Activated CD4-positive, alpha-beta T cell treated with anti-CD3 and anti-CD28 coated beads, Interleukin-2, amount 50 U/mL, for 48 hours (primary cell): ENCODE results near the gene RSBN1L.
A peak's percentile ranks its signal among the peaks of the same experiment; 100 is the strongest.
"Not testable (repeated sequence)": the region's sequence is repeated elsewhere in the genome, so short reads cannot be mapped to it uniquely, and the experiment has no call there.

Source experiments
- DNase-seq, 2 experiments: peaks; one replicate each; pipeline ENCODE4 v3.0.0-alpha.2; 2020

The RSBN1L gene

DNA sequence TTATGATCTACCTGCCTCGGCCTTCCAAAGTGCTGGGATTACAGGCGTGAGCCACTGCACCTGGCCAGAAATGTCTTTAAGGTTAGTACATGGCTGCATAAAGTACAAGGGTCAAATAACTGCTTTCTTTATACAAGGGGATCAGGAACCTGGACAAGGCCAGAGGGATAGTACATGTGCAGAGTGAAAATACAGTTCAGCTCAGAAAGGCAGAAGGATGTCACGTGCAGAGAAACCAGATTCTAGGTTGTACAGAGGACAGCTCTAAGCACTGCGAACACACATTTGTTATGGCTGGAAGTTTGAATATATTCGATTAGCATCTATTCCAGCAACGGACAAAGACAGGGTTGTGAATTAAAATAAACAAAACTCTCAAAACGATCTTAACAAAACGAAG lies 6.0 kb upstream of the RSBN1L start:
- no peak for DNase-seq

DNA sequence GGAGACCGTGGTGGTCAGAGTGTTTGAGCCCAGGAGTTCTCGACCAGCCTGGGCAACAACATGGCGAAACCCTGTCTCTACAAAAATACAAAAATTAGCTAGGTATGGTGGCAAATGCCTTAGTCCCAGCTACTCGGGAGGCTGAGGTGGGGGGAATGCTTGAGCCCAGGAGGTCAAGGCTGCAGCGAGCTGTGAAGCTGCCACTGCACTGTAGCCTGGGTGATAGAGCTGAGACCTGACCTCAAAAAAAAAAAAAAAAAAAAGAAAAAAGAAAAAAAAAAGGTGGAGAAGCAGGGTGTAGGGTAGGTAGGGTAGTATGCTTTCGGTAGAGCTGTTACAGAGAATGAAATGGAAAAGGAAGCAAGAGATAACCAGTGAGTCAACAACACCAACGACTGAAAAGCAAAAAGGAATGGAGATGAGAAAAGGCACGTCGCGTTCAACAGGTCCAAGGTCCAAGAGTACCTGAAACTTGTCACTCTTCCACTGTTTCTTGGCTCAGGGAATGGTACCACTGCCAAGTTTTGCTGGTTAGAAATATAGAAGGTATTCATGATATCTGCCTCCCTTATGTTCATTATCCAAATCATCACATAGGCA lies 4.3 kb upstream of the RSBN1L start:
- no peak for DNase-seq

DNA sequence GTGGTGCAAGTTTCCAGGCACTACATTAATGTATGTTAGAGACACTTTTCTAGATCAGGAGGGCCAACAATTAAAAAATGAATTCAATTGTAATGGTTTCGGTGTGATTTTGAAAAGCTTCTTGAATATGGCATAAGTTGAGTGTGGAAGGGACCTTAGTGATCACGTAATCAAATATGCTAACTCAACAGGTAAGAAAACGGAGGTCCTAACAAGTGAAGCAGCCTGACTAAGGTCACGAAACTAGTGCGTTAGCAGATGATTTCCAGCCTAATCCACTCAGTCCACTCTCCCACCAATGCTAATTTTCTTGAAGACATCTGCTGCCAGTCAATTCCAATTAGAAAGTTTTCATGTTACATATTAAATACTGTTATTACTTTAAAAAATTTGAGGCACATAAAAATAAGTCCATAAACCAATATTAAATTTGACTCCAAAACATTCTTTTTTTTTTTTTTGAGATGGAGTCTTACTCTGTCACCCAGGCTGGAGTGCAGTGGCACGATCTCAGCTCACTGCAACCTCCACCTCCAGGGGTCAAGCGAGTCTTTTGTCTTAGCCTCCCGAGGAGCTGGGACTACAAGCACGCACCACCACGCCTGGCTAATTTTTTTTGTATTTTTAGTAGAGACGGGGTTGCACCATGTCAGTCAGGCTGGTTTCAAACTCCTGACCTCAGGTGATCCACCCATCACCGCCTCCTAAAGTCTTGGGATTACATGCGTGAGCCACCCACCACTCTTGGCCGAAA lies 2.3 kb upstream of the RSBN1L start:
- DNase-seq, result no peak

DNA sequence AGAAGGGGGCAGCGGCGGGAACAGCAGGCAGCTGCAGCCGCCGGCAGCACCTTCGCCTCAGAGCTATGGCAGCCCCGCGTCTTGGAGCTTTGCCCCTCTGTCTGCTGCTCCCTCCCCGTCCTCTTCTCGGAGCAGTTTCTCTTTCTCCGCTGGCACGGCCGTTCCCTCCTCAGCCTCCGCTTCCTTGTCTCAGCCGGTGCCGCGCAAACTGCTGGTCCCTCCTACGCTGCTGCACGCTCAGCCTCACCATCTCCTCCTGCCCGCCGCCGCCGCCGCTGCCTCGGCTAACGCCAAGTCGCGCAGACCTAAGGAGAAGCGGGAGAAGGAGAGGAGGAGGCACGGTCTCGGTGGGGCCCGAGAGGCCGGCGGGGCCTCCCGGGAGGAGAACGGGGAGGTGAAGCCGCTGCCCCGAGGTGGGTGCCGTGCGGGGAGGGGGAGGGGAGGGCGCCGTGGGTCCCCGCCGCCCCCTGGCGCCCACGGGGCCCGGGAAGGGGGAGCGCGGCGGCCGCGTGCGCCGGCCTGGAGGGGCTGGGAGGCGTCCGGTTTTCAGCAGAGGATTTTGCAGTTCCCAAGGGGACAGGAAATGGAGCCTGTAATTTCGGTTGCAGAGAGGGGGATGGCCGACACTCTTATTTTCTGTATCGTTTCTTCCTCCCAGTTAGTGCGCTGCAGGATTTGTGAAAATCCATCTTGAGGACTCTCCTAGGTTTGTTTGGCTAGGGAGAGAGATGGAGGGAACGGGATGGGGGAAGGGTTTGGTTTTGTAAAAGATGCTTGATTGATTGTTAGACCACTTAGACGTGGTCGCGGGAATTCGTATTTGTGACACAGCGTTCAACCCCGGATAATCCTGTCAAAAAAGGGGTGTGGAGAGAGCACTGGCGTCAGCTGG lies 630 bp downstream of the RSBN1L start:
- peak; percentile 67 to 72 for DNase-seq

DNA sequence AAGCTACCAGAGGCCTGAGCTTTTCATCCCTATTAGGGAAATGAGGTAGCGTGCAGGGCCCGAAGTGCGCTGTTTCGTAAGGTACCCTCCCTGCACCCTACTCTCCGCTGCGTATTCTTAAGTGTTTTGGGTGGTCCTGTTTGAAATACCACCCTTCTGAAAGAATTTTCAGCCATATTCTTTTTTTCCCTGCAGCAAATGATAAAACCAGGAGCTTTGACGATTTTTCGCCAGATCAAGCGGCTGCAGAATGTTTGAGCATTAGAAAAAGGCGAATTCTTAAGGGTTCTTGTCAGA lies 1.2 kb downstream of the RSBN1L start:
- no peak for DNase-seq

DNA sequence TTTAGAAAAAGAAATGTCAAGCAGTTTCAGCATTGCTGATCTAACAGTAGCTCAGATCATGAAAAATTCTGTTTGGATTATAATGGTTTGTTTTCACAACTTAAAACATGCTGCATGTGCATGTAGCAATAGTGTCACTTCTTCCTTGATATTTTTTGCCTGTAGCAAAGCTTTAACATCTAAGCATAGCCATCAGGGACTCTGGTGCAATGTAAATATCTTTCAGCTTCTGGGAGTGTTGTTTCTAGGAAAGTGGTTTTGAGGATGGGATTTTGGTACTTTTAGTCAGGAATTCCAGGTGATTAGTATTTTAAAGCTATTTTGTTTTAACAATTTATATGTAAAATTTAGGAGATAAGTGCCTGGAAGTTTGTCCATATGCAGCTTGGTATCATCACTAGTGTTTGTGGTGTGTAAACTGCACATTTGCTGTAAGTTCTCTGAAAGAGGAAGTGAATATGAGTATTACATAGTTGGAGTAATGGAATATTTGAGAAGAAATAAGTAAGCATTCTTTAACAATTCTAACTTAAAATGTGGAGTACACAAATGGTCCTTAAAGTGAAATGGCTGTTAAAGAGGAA lies 1.9 kb downstream of the RSBN1L start:
- no peak for DNase-seq

DNA sequence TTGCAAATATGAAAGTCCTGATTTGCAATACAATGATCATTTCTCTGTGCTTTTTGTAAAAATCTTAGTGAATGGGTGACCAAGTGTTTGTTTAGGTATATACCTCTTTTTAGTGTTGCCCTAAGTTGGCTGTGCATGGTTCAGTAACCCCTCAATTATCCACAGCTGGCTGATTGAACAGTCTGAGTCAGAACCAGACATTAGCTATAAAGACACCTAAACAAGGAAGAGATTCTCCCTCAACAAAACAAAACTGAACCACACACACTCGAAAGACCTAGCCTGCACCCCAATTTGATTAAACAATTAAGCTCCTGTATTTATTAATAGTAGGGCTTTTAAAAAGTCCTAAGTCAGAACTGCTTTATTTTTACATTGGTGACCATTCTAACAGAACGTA lies 2.8 kb downstream of the RSBN1L start:
- DNase-seq, result no peak

DNA sequence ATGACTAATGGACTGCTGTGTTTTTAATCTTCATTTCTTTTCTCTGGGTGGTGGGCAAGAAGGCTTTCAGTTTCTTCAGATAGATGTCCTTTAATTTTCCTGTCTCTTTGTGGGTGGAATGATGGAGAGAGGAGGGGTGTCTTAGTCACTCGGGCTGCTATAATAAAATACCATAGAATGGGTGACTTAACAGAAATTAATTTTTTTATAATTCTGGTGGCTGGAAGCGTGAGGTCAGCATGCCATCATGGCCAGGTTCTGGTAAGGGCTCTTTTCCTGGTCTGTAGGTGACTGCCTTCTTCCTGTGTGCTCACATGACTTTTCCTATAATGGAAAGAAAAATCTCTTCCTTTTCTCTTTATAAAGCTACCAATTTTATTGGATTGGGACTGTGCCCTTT lies 6.3 kb downstream of the RSBN1L start:
- no peak for DNase-seq

DNA sequence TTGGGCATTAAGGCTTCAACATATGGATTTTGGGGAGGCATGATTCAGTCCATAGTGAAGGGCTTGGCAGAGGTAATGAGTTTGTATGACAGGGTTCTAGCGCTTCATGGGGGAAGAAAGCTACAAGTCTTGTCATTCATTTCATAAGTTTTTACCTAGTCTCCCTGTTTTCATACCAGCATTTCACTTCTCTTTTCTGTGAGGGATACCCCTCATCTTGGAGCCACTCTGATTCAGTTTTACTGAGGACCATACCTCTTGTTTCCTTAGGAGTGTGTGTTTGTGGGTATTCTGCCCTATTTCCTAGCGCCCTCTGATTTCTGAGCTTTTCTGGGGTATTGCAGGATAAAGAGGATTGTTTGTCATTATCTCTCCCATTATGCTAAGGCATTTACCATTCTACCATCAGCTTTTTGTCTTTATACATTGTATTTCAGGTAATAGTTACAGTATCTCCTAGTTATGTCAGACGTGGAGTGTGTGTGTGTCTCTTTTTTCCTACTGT lies 6.8 kb downstream of the RSBN1L start:
- no peak for DNase-seq

DNA sequence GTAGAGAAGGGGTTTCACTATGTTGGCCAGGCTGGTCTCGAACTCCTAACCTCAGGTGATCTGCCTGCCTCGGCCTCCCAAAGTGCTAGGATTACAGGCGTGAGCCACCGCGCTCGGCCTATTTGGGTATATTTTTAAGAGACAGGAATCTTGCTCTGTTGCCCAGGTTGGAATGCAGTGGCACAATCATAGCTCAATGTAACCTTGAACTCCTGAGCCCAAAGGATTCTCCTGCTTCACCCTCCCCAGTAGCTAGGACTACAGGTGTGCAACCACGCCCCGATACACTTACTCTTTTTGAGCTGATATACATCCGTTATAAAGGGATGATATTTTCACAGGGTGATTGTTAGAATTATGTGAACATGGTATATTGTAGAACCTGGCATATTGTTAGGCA lies 7.4 kb downstream of the RSBN1L start:
- DNase-seq, result not testable (repeated sequence)

DNA sequence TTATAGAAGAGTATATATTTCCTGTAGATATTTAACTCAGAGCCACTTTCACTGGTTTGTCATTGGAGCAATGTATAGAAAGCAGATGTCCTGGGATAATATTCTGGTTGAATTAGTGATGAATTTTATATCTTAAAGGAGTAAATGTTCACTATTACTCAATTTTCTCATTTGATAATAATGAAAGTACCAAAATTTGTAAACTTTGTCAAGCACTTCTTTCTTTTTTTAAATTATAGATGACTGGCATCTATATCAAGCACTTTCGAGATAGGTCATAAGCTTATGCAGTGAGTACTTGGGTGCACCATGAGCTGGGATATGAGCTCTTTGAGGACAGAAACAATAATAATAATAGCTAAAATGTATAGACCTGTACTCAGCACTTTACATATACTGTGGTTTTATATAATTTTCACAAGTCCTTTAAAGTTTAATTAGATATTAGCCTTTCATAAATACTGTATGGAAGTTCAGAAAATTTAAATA lies 11.3 kb downstream of the RSBN1L start:
- no peak for DNase-seq

DNA sequence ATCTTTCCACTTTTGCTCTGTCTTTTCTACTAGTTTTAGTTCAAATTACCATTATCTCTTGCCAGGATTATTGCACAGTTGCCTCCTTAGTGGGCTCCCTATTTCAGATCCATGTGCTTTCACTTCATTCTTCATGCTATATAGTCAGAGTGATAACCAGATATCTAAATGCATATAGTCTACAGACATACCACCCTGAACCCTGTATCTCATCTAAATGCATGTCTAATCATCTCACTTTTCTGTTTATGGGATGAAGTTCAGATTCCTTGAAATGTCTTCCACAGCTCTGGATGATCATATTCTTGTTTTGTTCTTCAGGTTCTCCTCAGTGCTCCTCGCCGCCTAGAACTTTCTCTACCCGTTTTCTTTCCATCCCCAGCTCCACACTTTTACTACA lies 13.8 kb downstream of the RSBN1L start:
- no peak for DNase-seq

DNA sequence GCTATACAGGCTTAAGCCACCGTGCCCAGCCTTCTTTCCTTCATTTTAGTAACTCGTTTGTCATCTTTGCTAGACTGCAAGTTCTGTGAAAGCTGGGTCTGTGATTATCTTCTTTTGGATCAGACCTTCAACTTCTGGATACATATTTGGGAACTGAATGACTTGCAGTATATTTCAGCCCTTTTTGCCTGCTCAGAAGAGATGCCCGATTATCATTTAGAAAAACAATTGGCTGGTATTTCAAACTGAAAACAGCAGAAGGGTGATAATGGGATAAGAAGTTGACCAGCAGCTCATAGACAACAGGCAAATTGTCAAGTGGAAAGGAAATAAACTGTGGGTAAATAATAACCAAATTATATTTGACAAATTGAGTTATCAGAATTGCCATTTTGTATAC lies 14.6 kb downstream of the RSBN1L start:
- DNase-seq, result no peak

DNA sequence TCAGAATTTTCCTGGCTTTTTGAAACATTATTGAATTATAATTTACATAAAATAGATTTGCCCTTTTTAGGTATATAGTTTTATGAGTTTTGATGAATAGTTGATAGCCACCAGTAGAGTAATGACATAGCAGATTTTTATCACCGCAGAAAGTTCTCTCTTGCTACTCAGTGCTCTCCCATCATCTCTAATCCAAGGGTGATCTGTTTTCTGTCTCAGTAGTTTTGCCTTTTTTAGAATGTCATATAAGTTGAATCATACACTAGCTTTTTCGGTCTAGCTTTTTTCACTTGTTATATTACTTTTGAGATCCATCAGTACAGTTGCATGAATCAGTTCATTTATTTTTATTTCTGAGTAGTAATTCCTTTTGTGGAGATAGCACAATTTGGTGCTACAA lies 17.9 kb downstream of the RSBN1L start:
- DNase-seq, result no peak

DNA sequence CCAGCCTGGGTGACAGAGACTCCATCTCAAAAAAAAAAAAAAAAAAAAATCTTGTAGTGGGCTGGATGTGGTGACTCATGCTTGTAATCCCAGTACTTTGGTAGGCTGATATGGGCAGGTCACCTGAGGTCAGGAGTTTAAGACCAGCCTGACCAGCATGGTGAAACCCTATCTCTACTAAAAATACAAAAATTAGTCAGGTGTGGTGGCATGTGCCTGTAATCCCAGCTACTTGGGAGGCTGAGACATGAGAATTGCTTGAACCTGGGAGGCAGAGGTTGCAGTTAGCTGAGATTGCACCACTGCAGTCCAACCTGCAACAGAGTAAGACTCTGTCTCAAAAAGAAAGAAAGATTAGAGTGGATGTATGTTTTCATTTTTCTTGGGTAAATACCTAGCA lies 18.7 kb downstream of the RSBN1L start:
- DNase-seq, result not testable (repeated sequence)

DNA sequence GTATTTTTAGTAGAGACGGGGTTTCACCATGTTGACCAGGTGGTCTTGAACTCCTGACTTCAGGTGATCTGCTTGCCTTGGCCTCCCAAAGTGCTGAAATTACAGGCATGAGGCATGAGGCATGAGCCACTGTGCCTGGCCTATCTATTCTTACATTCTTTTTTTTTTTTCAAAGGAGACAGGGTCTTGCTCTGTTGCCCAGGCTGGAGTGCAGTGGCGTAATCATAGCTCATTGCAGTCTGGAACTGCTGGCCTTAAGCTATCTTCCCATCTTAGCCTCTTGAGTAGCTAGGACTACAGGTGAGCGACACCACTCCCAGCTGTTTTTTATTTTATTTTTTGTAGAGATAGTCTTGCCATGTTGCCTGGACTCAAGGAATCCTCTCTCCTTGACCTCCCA lies 20.5 kb downstream of the RSBN1L start:
- no peak for DNase-seq

DNA sequence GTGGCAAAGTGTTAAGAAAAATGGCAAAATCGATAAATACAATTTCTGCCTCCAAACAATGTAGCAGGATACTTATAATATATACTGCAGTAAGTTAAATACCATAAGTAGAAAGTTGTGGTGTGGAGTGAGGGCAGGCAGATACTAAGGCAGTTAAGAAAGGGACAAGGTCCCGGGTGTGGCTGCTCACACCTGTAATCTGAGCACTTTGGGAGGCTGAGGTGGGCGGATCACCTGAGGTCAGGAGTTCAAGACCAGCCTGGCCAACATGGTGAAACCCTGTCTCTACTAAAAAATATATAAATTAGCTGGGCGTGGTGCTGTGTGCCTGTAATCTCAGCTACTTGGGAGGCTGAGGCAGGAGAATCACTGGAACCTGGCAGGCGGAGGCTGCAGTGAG lies 21.3 kb downstream of the RSBN1L start:
- not testable (repeated sequence) for DNase-seq

DNA sequence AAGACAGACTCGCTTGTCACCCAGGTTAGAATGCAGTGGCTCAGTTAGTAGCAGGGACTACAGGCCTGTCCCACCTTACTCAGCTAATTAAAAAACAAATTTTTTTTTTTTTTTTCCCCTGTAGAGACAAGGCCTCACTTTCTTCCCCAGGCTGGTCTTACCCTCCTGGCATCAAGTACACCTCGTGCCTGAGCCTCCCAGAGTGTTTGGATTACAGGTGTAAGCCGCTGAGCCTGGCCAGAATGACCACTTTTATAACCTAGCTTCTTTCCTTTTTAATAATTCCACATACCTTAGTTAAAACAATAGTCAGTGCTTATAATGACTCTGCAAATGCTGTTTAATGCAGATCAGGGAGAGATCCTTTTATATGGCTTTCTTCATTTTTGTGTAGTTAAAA lies 31.3 kb downstream of the RSBN1L start:
- no peak for DNase-seq

DNA sequence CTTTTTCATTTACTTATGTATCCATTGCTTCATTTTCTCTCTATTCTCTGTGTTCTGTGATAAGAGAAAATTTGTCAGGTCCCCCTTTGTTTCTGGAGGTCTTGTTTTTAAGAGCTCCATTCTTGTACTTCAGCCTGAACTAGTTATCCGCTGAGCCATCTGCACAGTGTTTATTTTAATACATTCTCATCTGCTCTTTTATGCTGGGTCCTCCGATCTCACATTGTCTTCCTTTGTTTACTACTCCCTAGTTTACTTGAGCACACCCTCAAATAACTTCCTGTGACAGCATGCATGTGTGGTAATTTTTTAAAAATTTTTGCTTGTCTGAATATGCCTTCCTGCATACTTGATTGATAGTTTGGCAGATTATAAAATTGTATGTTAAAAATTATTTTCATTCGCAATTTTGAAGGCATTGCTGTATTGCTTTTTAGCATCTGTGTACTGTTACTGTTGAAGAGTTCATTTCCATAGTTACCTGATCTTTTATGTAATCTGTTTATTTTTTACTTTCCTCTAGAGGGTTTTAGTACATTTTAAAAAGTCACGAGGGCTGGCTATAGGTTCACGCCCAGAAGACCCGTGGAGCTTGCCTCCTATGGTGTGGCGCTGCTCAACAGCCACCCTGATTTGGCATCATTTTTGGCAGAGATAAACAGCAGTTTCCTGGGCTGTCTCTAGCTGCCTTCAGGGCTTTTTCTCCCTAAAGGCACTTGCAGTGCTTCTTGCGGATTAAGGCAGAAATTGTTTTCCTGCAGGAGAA lies 31.9 kb downstream of the RSBN1L start:
- DNase-seq, result no peak

DNA sequence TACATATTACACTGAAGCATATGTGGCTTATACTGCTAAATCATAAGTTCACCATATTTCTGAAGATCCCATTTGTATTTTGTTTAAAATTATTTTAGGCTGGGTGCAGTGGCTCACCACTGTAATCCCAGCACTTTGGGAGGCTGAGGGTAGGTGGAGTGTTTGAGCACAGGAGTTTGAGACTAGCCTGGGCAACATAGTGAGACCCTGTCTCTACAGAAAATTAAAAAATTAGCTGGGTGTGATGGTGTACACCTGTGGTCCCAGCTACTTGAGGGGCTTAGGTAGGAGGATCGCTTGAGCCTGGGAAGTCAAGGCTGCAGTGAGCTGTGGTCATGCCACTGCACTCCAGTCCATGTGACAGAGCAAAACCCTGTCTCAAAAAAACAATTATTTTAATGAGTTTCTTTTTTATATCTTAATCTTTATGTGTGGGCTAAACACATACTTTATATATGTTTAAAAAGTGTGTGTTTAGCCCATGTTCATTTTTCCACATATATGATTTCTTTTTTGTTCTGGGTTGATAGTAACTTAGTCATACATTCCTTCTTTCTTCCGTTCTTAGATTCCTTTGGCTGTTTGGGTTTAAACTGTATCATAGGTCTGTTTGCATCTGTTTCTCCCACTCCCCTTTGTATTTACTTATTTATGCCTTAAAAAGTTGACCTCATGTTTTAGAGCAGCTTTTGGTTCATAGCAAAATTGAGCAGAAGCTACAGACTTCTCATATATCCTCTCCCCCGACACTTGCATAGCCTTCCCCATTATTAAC lies 33.5 kb downstream of the RSBN1L start:
- no peak for DNase-seq

DNA sequence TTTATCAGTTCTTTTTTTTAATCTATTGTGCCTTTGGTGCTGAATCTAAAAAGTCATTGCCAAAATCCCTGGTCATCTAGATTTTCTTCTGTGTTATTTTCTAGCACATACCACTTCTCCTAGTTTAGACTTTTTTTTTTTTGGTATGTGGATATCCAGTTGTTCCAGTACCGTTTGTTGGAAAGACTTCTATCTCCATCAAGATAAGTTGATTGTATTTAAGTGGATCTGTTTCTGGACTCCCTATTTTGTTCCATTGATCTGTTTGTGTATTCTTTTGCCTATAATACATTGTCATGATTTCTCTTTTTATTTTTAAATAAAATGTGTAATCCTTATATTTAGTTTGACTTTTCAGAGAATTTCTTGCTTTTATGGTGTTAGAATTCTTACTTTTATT lies 35.5 kb downstream of the RSBN1L start:
- no peak for DNase-seq
